OCI-LY3 (cell line): ENCODE measurements around the gene ILKAP.
A peak's percentile ranks its signal among the peaks of the same experiment; 100 is the strongest.

Experiments
- H2AFZ ChIP-seq: fragments of 200-600, 300-600 bp; shearing (Covaris generic); 2 replicates; pipeline ENCODE4 v1.6.0; 2014; ENCODE audit warnings: antibody characterized with exemption, low read depth, low read length
- H3K27ac ChIP-seq: fragments of 200-600, 300-600 bp; sonication (generic); 2 replicates; pipeline ENCODE4 v1.5.1; 2014; ENCODE audit warnings: mild to moderate bottlenecking, low read length, moderate library complexity, mixed read lengths
- H3K27me3 ChIP-seq: fragments of 200-600, 300-600 bp; sonication (generic); 2 replicates; pipeline ENCODE4 v1.6.1; 2014; ENCODE audit warnings: low read depth, low read length, mixed read lengths
- H3K36me3 ChIP-seq: fragments of 200-600, 300-600 bp; sonication (generic); replicated peaks from 2 replicates; pipeline ENCODE3; 2014; ENCODE audit warnings: low read depth, low read length, mixed read lengths
- H3K4me1 ChIP-seq: fragments of 300-600, 200-600 bp; sonication (generic); 2 replicates; pipeline ENCODE4 v1.6.1; 2014; ENCODE audit warnings: low read length, mixed read lengths
- H3K4me2 ChIP-seq: fragments of 200-600, 300-600 bp; sonication (generic); 2 replicates; pipeline ENCODE4 v1.6.1; 2014; ENCODE audit warnings: low read length, mixed read lengths
- H3K4me3 ChIP-seq: fragments of 300-600, 200-600 bp; sonication (generic); 2 replicates; pipeline ENCODE4 v1.5.1; 2014; ENCODE audit warnings: antibody characterized with exemption, mild to moderate bottlenecking, low read length, moderate library complexity
- H3K79me2 ChIP-seq: fragments of 300-600, 200-600 bp; shearing (Covaris generic); 2 replicates; pipeline ENCODE4 v1.6.1; 2014; ENCODE audit warnings: mild to moderate bottlenecking, low read length, mixed read lengths
- H3K9ac ChIP-seq: fragments of 300-600, 200-600 bp; shearing (Covaris generic); 2 replicates; pipeline ENCODE4 v1.6.0; 2014; ENCODE audit warnings: mild to moderate bottlenecking, low read length, moderate library complexity
- H3K9me3 ChIP-seq: fragments of 200-600, 300-600 bp; shearing (Covaris generic); 2 replicates; pipeline ENCODE4 v1.6.1; 2014; ENCODE audit warnings: low read length, mixed read lengths; ENCODE audit not compliant: insufficient read depth
- H4K20me1 ChIP-seq: fragments of 200-600, 300-600 bp; sonication (generic); 2 replicates; pipeline ENCODE4 v1.6.1; 2016; ENCODE audit warnings: low read length, mixed read lengths; ENCODE audit not compliant: insufficient read depth
- CTCF ChIP-seq: fragments of 200-600, 300-600 bp; sonication (generic); IDR thresholded peaks from 2 replicates; pipeline ENCODE4 v1.5.1; 2014; ENCODE audit warnings: antibody characterized with exemption, low read length, low read depth
- EZH2phosphoT487 ChIP-seq: fragments of 200-600 bp; shearing (Covaris generic); IDR thresholded peaks from 2 replicates; pipeline ENCODE4 v1.6.1; 2018; ENCODE audit warnings: antibody characterized with exemption, mixed run types, low read depth

Gene ILKAP

GRCh38 chr2:238203973-238204683, 633 bp upstream of the ILKAP start:
- Histone ChIP-seq H3K9me3 (no peaks in the 10 kb centered on the region), H3K4me1 (peaks cover 21% of the 10 kb centered on the region), H3K27ac (peak overlapping the region; percentile 56), H3K27me3 (no peaks in the 10 kb centered on the region), H3K9ac (peak overlapping the region; percentile 92), H3K36me3 (no peaks in the 10 kb centered on the region), H4K20me1 (peaks cover 24% of the 10 kb centered on the region), H3K4me3 (peak overlapping the region; percentile 91), H2AFZ (peak overlapping the region; percentile 40; the same call in 1 of the 2 replicates), H3K4me2 (peak overlapping the region; percentile 100), H3K79me2 (peaks cover 46% of the 10 kb centered on the region)
- TF ChIP-seq CTCF (no peak), EZH2phosphoT487 (no peak)

- no peaks in the 10 kb centered on the region for H3K36me3 ChIP-seq
- H3K9ac ChIP-seq, result peak overlapping the region; percentile 85
- no peak overlapping the region for H2AFZ ChIP-seq
- H4K20me1 ChIP-seq, result peaks cover 30% of the 10 kb centered on the region
- peaks cover 18% of the 10 kb centered on the region for H3K4me1 ChIP-seq
- peak overlapping the region; percentile 40; the same call in 1 of the 2 replicates for H3K27ac ChIP-seq
- peak overlapping the region; percentile 99 for H3K4me2 ChIP-seq
- H3K4me3 ChIP-seq, result peak overlapping the region; percentile 97
- no peaks in the 10 kb centered on the region for H3K9me3 ChIP-seq
- no peak for TF ChIP-seq EZH2phosphoT487
- TF ChIP-seq CTCF, result no peak
- H3K79me2 ChIP-seq, result peaks cover 63% of the 10 kb centered on the region
- H3K27me3 ChIP-seq, result no peaks in the 10 kb centered on the region
Observed at GRCh38 chr2:238202326-238203093, 985 bp downstream of the ILKAP start.

- Histone ChIP-seq H4K20me1 (no peaks in the 10 kb centered on the region; the same call in 1 of the 2 replicates), H3K79me2 (peaks cover 12% of the 10 kb centered on the region), H2AFZ (no peak overlapping the region), H3K4me2 (no peak overlapping the region), H3K27ac (no peak overlapping the region), H3K9ac (no peak overlapping the region), H3K4me3 (no peak overlapping the region), H3K9me3 (no peaks in the 10 kb centered on the region), H3K27me3 (no peaks in the 10 kb centered on the region), H3K36me3 (peaks cover 27% of the 10 kb centered on the region), H3K4me1 (no peaks in the 10 kb centered on the region)
- no peak for TF ChIP-seq CTCF
- no peak for TF ChIP-seq EZH2phosphoT487
Observed at GRCh38 chr2:238190445-238190844, 13.1 kb downstream of the ILKAP start.
